A375 (cell line): Measurements from ENCODE around the gene PIK3C2B. TPM values are rescaled to one million over a fixed set of nuclear protein-coding genes. Genes with fewer than 3 reads are reported as not detected.

Experiments
- total RNA-seq: library from RNA; depleted of rRNA; stranded (reverse); fragments of >200 nt; shearing (Covaris generic); gene quantifications from 2 replicates; pipeline ENCODE4 v1.2.3, GENCODE V29; 2014; rRNA removed

The PIK3C2B gene
- total RNA-seq, result 3.8 and 6.5 TPM in 2 replicates

GRCh38 chr1:204494281-204495077, at the start of gene PIK3C2B:
PIK3C2B (minus strand) TSS chr1:204494805; CDS start chr1:204469802, 25,003 bp downstream.

GRCh38 chr1:204516180-204516879, 21.7 kb upstream of the PIK3C2B start, which contains the start of gene MDM4:
MDM4 (plus strand) TSS chr1:204516406; CDS start chr1:204525519, 9,113 bp downstream.

Other genes starting within 250 kb of the PIK3C2B start
- gene PLEKHA6, start 134.9 kb downstream of the PIK3C2B start, total RNA-seq, result 0.53 and 4.7 TPM in 2 replicates
- gene PPP1R15B, start 83.0 kb downstream of the PIK3C2B start, total RNA-seq, result 57.2 and 61.7 TPM in 2 replicates
- gene MDM4, start 21.6 kb upstream of the PIK3C2B start, total RNA-seq, result 47.3 and 50.9 TPM in 2 replicates
- not detected in 2 replicates for gene LRRN2, start 190.9 kb upstream of the PIK3C2B start, total RNA-seq